HUES6 (cell line): ENCODE data around the gene CNTNAP3B.
A peak's percentile ranks its signal among the peaks of the same experiment; 100 is the strongest.
"Not testable (repeated sequence)": the region's sequence is repeated elsewhere in the genome, so short reads cannot be mapped to it uniquely, and the experiment has no call there.

Source experiments
- H3K27ac ChIP-seq: 2 replicates; pipeline ENCODE4 v1.7.0; 2013; ENCODE audit warnings: low read depth, mild to moderate bottlenecking, low read length, inconsistent platforms
- H3K27me3 ChIP-seq: 2 replicates; pipeline ENCODE4 v1.6.1; 2013; ENCODE audit warnings: low read length; ENCODE audit not compliant: control insufficient read depth, insufficient read depth
- H3K36me3 ChIP-seq: 2 replicates; pipeline ENCODE4 v1.6.1; 2013; ENCODE audit warnings: low read length; ENCODE audit not compliant: control insufficient read depth, insufficient read depth
- H3K4me1 ChIP-seq: 2 replicates; pipeline ENCODE4 v1.6.1; 2013; ENCODE audit warnings: low read length; ENCODE audit not compliant: control insufficient read depth, insufficient read depth
- H3K4me3 ChIP-seq: 2 replicates; pipeline ENCODE4 v1.5.1; 2013; ENCODE audit warnings: low read depth, low read length
- H3K9ac ChIP-seq: one replicate; pipeline ENCODE4 v1.6.1; 2013; ENCODE audit warnings: mild to moderate bottlenecking, low read length
- H3K9me3 ChIP-seq: 2 replicates; pipeline ENCODE4 v1.6.1; 2013; ENCODE audit warnings: low read depth, low read length; ENCODE audit not compliant: control insufficient read depth, insufficient read depth

CNTNAP3B gene

GRCh38 chr9:42129073-42129729 is at the start of gene CNTNAP3B:
Gene CNTNAP3B, minus strand, starts transcription at chr9:42129426. Its CDS starts 332 bp downstream, at chr9:42129094.
- not testable (repeated sequence) for H3K36me3 ChIP-seq, H3K4me1 ChIP-seq, H3K27ac ChIP-seq, H3K9ac ChIP-seq, H3K9me3 ChIP-seq, H3K27me3 ChIP-seq
- H3K4me3 ChIP-seq, result peak within 1 kb of the TSS; percentile 44; the same call in 1 of the 2 replicates

GRCh38 chr9:42160299-42160698 is 31.1 kb upstream of the CNTNAP3B start:
- not testable (repeated sequence) for H3K36me3 ChIP-seq, H3K9ac ChIP-seq, H3K4me1 ChIP-seq, H3K9me3 ChIP-seq, H3K27me3 ChIP-seq, H3K27ac ChIP-seq, H3K4me3 ChIP-seq

GRCh38 chr9:42127056-42127841 is 2.0 kb downstream of the CNTNAP3B start:
- not testable (repeated sequence) for H3K9ac ChIP-seq, H3K4me1 ChIP-seq, H3K4me3 ChIP-seq, H3K9me3 ChIP-seq, H3K36me3 ChIP-seq, H3K27me3 ChIP-seq, H3K27ac ChIP-seq

GRCh38 chr9:42121007-42121406 is 8.2 kb downstream of the CNTNAP3B start:
- H3K27ac ChIP-seq, H3K4me3 ChIP-seq, H3K36me3 ChIP-seq, H3K4me1 ChIP-seq, H3K9ac ChIP-seq, H3K27me3 ChIP-seq, H3K9me3 ChIP-seq: not testable (repeated sequence)

- not testable (repeated sequence) for H3K9ac ChIP-seq, H3K27me3 ChIP-seq, H3K4me3 ChIP-seq, H3K36me3 ChIP-seq, H3K27ac ChIP-seq, H3K4me1 ChIP-seq, H3K9me3 ChIP-seq
Observed at GRCh38 chr9:42095929-42096328, 33.3 kb downstream of the CNTNAP3B start.

- not testable (repeated sequence) for H3K9ac ChIP-seq, H3K9me3 ChIP-seq, H3K4me3 ChIP-seq, H3K4me1 ChIP-seq, H3K27me3 ChIP-seq, H3K36me3 ChIP-seq, H3K27ac ChIP-seq
Observed at GRCh38 chr9:42084559-42084952, 44.7 kb downstream of the CNTNAP3B start.

- not testable (repeated sequence) for H3K4me3 ChIP-seq, H3K4me1 ChIP-seq, H3K9me3 ChIP-seq, H3K9ac ChIP-seq, H3K27ac ChIP-seq, H3K27me3 ChIP-seq, H3K36me3 ChIP-seq
Observed at GRCh38 chr9:42083877-42084558, 45.2 kb downstream of the CNTNAP3B start.

GRCh38 chr9:42080376-42080775 is 48.9 kb downstream of the CNTNAP3B start:
- not testable (repeated sequence) for H3K27me3 ChIP-seq, H3K9me3 ChIP-seq, H3K4me3 ChIP-seq, H3K36me3 ChIP-seq, H3K27ac ChIP-seq, H3K9ac ChIP-seq, H3K4me1 ChIP-seq

GRCh38 chr9:42074868-42075267 is 54.4 kb downstream of the CNTNAP3B start:
- H3K9ac ChIP-seq, H3K9me3 ChIP-seq, H3K36me3 ChIP-seq, H3K27ac ChIP-seq, H3K4me3 ChIP-seq, H3K27me3 ChIP-seq, H3K4me1 ChIP-seq: not testable (repeated sequence)

- H3K27me3 ChIP-seq, H3K9me3 ChIP-seq, H3K27ac ChIP-seq, H3K4me3 ChIP-seq, H3K9ac ChIP-seq, H3K4me1 ChIP-seq, H3K36me3 ChIP-seq: not testable (repeated sequence)
Observed at GRCh38 chr9:42071026-42071425, 58.2 kb downstream of the CNTNAP3B start.

GRCh38 chr9:42070035-42070799 is 59.0 kb downstream of the CNTNAP3B start:
- not testable (repeated sequence) for H3K27ac ChIP-seq, H3K4me1 ChIP-seq, H3K4me3 ChIP-seq, H3K9me3 ChIP-seq, H3K9ac ChIP-seq, H3K27me3 ChIP-seq, H3K36me3 ChIP-seq
